Measurements from ENCODE around the gene TXLNG. TPM values are rescaled to one million over a fixed set of nuclear protein-coding genes. Genes with fewer than 3 reads are reported as not detected.

TXLNG gene
- total RNA-seq, 1 experiment from 2014 or later = 10.2 TPM

GRCh38 chrX:16856744-16857143 lies 70.5 kb downstream of the TXLNG start:
- ChIA-PET CTCF (no interaction called here), POLR2A (no interaction called here)
- no peak overlapping the region for H3K4me3 ChIP-seq (ENCODE audit: low read depth in 2 of 2, low read length in 2 of 2)
- no TSS peak for BruUV-seq (replicated peaks)
- no peaks in the 10 kb centered on the region for H3K9me3 ChIP-seq (ENCODE audit: control insufficient read depth, insufficient read depth, low read depth, low read length)
- DNase-seq (ENCODE audit: low read depth, low spot score) = no peak
- intact Hi-C loops (cut with micrococcal nuclease; ENCODE audit: unreplicated experiment) = no loop called here
- no peaks in the 10 kb centered on the region for H3K27me3 ChIP-seq (ENCODE audit: control insufficient read depth, insufficient read depth, low read length)
- peaks cover 4% of the 10 kb centered on the region; the same call in 1 of the 2 replicates for H3K36me3 ChIP-seq (ENCODE audit: control insufficient read depth, insufficient read depth, low read length)
- in situ Hi-C loops (cut with HindIII; ENCODE audit: low pct_unique_long_range_greater_than_20kb, low sequenced_read_pairs) = no loop called here
- H3K27ac ChIP-seq (ENCODE audit: low read length) = no peak overlapping the region
- ATAC-seq = no peak
- TF ChIP-seq REST (IDR thresholded peaks at IDR 0.05; ENCODE audit: insufficient read depth in 1 of 2, low read depth in 2 of 2, low read length in 1 of 2) (no peak), SIN3A (IDR thresholded peaks at IDR 0.05; ENCODE audit: borderline replicate concordance, insufficient read depth, low read depth, low read length) (no peak), POLR2AphosphoS5 (IDR thresholded peaks at IDR 0.05; ENCODE audit: low read depth, low read length) (no peak), CTCF (IDR thresholded peaks at IDR 0.05) (no peak), TCF7L2 (IDR thresholded peaks at IDR 0.05; ENCODE audit: low read depth, low read length) (no peak)
- H3K4me1 ChIP-seq (ENCODE audit: control insufficient read depth, insufficient read depth, low read length) = no peaks in the 10 kb centered on the region

- TF ChIP-seq TCF7L2 (IDR thresholded peaks at IDR 0.05; ENCODE audit: low read depth, low read length) (no peak), REST (IDR thresholded peaks at IDR 0.05; ENCODE audit: insufficient read depth in 1 of 2, low read depth in 2 of 2, low read length in 1 of 2) (no peak), CTCF (IDR thresholded peaks at IDR 0.05) (no peak), POLR2AphosphoS5 (IDR thresholded peaks at IDR 0.05; ENCODE audit: low read depth, low read length) (no peak), SIN3A (IDR thresholded peaks at IDR 0.05; ENCODE audit: borderline replicate concordance, insufficient read depth, low read depth, low read length) (no peak)
- no peaks in the 10 kb centered on the region for H3K4me1 ChIP-seq (ENCODE audit: control insufficient read depth, insufficient read depth, low read length)
- intact Hi-C loops (cut with micrococcal nuclease; ENCODE audit: unreplicated experiment) = no loop called here
- no peak for ATAC-seq
- in situ Hi-C loops (cut with HindIII; ENCODE audit: low pct_unique_long_range_greater_than_20kb, low sequenced_read_pairs) = no loop called here
- no TSS peak for BruUV-seq (replicated peaks)
- DNase-seq (ENCODE audit: low read depth, low spot score) = no peak
- H3K27me3 ChIP-seq (ENCODE audit: control insufficient read depth, insufficient read depth, low read length) = no peaks in the 10 kb centered on the region
- no peaks in the 10 kb centered on the region; the same call in 1 of the 2 replicates for H3K36me3 ChIP-seq (ENCODE audit: control insufficient read depth, insufficient read depth, low read length)
- H3K4me3 ChIP-seq (ENCODE audit: low read depth in 2 of 2, low read length in 2 of 2) = no peak overlapping the region
- no peaks in the 10 kb centered on the region for H3K9me3 ChIP-seq (ENCODE audit: control insufficient read depth, insufficient read depth, low read depth, low read length)
- H3K27ac ChIP-seq (ENCODE audit: low read length) = no peak overlapping the region
- ChIA-PET CTCF (no interaction called here), POLR2A (no interaction called here)
These were observed 76.6 kb downstream of the TXLNG start for GRCh38 chrX:16862829-16863228.

All from Panc1 (cell line).